ENCODE results near the gene NHERF2.

- no peak for TF ChIP-seq MAFK (IDR thresholded peaks at IDR 0.05; ENCODE audit: low read depth, low read length)
- TF ChIP-seq RFX5 (IDR thresholded peaks at IDR 0.05; ENCODE audit: low read depth, low read length): no peak
- TF ChIP-seq, protein P1, sequence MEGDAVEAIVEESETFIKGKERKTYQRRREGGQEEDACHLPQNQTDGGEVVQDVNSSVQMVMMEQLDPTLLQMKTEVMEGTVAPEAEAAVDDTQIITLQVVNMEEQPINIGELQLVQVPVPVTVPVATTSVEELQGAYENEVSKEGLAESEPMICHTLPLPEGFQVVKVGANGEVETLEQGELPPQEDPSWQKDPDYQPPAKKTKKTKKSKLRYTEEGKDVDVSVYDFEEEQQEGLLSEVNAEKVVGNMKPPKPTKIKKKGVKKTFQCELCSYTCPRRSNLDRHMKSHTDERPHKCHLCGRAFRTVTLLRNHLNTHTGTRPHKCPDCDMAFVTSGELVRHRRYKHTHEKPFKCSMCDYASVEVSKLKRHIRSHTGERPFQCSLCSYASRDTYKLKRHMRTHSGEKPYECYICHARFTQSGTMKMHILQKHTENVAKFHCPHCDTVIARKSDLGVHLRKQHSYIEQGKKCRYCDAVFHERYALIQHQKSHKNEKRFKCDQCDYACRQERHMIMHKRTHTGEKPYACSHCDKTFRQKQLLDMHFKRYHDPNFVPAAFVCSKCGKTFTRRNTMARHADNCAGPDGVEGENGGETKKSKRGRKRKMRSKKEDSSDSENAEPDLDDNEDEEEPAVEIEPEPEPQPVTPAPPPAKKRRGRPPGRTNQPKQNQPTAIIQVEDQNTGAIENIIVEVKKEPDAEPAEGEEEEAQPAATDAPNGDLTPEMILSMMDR (conservative IDR thresholded peaks at IDR 0.05; ENCODE audit: low read depth, low read length): no peak
- no peak for TF ChIP-seq CEBPB (IDR thresholded peaks at IDR 0.05; ENCODE audit: low read depth, low read length)
- TF ChIP-seq POLR2A (IDR thresholded peaks at IDR 0.05; ENCODE audit: low read depth, low read length): no peak
- TF ChIP-seq USF2 (IDR thresholded peaks at IDR 0.05; ENCODE audit: low read depth, low read length): no peak
- TF ChIP-seq RCOR1 (IDR thresholded peaks at IDR 0.05; ENCODE audit: insufficient replicate concordance, low read length): no peak
- TF ChIP-seq SMC3 (IDR thresholded peaks at IDR 0.05; ENCODE audit: low read depth, low read length): no peak
- no peak for TF ChIP-seq RAD21 (IDR thresholded peaks at IDR 0.05; ENCODE audit: low read length)
- TF ChIP-seq MXI1 (IDR thresholded peaks at IDR 0.05; ENCODE audit: borderline replicate concordance, low read depth, low read length): no peak
- TF ChIP-seq NFE2L2 (IDR thresholded peaks at IDR 0.05; ENCODE audit: low read depth, low read length): no peak
- no peak for TF ChIP-seq ELK1 (IDR thresholded peaks at IDR 0.05; ENCODE audit: borderline replicate concordance, low read depth, low read length)
- no peak for TF ChIP-seq FOS (IDR thresholded peaks at IDR 0.05; ENCODE audit: low read depth, low read length)
- TF ChIP-seq BHLHE40 (IDR thresholded peaks at IDR 0.05; ENCODE audit: low read depth, low read length): no peak
Measured at GRCh38 chr16:2034696-2035430, 8.2 kb downstream of the NHERF2 start.
